UCSD-AML1 (cell line): ENCODE results near the gene LAD1.

Experiments used
- DNase-seq: peaks from one replicate; lab custom pipeline; 2025; ENCODE audit not compliant: unreplicated experiment; lab: John Stamatoyannopoulos, UW

Gene LAD1

DNA sequence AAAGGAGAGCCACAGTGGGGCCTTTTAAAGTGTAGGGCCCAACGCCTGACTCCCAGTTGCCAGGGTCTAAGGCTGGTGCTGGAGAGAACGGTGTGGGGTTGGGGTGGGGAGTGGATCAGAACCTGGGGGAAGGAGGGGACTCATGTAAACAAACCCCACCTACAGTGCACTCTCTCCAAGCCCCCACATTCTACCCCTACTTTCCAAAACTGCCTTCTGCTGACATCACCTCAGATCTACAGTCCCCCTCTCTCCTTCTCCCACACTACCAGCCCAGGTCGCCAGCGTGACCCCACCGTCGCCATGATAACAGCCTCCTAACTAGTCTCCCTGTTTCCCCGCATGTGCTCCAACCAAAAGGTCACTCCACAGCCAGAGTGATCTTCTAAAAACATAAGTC lies 48.2 kb downstream of the LAD1 start:
- DNase-seq = no peak

DNA sequence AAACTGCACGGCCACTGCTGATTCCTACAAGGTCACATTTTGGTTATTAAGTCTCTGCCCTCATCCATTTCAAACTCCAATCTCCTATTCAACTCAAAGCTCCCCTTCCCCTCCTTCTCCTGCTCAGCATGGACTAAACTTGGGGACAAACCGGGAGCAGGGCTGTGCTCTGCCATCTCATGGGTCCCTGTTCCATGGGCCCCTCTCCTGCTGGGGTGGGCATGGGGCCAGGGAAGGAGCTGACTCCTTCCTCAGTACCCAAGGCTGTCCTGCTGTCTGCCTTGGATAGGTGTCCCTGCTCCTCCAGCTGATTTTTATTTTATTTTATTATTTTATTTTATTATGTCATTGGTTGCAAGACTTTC lies 48.8 kb downstream of the LAD1 start:
- no peak for DNase-seq

- DNase-seq = no peak
These were observed 50.0 kb downstream of the LAD1 start for GRCh38 chr1:201349092-201349491.

GRCh38 chr1:201348211-201348566 lies 50.9 kb downstream of the LAD1 start:
- DNase-seq = peak; percentile 25

DNA sequence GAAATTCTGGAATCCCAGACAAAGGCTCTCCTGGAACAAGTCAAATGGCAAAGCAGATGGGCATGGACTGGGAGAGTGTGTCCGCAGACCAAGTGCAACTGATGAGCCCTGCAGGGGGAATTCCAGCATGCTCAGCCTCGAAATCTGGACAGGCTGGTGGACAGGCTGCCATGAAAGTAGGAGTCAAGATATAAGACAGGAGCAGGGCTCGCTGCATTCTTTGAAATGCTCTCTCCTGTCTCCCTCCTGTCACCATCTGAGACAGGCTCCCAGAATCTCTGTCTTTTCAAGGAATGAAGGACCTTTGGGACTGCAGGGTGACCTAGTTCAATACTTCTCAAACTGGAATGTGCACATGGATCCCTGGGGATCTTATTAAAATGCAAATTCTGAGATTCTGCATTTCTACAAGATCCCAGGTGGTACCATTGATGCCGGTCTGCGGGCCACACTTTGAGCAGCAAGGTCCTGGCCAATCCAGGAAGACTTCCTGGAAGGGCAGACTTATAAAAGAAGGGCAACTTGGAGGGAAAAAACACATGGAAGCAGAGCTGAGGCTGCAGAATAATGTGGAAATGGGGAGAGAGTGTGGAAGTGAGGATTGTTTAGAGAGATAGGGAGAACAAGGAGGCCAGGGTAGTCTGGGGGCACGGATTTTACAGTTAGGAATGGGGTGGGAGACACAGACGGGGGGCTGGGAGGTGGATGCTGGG lies 51.5 kb downstream of the LAD1 start:
- no peak for DNase-seq

DNA sequence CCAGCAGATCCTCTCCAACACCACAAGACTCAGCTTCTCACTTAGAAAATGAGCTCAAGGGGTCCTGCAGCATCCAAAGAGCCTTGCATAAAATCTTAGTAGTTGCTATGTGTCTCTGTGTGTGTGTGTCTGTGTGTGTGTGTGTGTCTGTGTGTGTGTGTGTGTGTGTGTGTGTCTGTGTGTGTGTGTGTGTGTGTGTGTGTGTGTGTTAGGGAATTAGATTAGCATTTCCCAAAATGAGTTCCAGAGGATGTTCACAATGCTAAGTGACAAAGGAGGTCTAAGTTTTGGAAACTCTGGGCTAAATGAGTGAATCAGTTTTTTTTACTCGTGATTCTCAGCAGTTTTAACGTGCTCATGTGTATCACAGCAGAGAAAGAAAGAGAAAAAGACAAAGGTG lies 52.1 kb downstream of the LAD1 start:
- DNase-seq = no peak

DNA sequence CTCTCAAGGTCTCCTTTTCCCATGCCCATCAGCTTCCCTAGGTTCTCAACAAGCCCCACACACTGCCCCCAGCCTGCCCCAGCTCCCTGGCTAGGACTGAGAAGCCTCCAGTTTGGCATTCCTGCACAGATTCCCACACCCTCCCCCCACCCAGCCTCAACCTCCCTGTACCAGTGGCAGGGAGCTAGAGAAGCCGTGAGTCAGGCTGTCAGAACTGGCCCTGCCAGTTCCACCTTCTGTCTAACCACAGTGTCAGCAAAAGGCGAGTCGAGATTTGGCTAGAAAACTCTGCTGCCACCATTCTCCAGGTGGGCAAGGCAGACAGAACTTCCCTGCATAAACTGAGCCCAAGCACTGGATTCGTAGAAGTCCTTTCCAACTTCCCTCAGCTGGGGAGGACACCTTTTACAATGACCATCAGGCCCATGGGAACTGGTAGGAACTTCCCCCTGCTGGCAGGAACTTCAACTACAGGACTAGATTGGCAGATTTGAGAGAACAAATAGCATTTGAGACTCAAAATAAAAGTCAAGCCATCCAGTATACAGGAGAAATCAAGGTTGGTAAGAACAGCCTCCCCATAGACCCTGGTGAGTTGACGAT lies 52.7 kb downstream of the LAD1 start:
- DNase-seq = no peak

DNA sequence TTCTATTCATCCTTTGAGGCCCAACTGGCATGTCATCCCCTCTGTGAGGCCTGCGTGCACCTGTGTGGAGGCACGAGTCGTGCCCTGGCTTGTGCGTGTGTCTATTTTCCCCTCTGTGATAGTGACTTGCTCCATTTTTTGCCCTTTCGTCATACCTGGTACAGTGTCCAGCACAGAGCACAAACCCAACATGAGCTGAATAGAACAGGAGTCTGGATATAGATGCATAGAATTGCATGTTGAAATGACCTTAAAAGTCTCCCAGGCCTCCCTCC lies 54.1 kb downstream of the LAD1 start:
- no peak for DNase-seq

DNA sequence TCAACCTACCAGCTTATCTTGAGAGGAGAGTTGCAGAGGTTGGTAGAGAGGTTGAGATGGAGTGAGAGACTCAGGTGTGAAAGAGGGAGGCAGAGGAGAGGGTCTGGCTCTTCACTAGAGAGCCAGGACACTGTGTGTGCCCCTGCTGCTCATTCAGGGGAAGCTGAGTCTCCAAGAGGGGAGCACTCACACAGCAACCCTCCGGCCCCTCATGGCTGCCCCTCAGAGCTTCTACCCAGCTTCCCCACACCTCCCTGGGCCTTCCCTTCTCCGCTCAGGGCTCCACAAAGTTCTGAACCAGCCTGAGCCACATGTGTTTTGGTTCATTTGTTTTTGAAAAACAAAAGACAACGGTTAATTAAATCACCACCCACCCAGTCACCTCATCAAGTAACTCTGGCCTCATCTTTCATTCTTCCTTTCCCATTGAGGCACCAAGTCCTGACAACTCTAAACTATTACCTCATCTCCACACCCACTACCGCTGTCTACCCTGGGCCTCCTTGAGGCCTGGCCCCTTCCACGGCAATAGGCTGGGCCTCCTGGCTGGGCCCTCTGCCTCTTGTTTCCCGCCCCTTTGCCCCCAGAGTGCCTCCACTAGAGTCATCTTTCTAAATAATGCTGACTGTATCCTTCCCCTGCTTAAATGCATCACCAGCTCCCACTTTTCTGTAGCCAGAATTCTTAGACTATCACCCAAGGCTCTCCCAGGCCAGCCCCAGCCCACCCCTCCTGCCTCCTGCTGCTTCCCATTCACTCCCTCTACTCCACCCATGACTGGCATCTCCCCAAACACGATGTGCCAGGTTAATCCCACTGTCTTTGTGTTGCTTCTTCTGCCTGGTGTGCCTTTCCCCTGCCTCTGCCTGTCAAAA lies 54.7 kb downstream of the LAD1 start:
- DNase-seq = no peak

DNA sequence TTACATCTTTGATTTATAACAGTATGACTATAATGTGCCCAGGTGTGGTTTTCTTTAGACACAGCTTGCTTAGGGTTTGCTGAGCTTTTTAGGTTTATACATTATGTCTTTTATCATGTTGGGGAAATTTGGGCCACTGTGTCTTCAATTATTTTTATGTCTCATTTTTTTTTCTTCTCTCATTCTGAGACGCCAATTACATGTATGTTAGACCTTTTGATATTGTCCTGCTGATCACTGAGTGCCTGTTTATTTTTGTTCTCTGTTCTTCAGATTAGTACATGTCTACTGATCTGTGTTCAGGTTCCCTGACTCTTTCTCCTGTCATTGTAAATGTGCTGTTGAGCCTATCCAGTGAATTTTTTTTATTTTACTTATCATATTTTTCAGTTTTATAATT lies 57.7 kb downstream of the LAD1 start:
- DNase-seq = no peak

- no peak for DNase-seq
These were observed 62.2 kb downstream of the LAD1 start for GRCh38 chr1:201336711-201337450.

- no peak for DNase-seq
These were observed 63.2 kb downstream of the LAD1 start for GRCh38 chr1:201335901-201336300.

DNA sequence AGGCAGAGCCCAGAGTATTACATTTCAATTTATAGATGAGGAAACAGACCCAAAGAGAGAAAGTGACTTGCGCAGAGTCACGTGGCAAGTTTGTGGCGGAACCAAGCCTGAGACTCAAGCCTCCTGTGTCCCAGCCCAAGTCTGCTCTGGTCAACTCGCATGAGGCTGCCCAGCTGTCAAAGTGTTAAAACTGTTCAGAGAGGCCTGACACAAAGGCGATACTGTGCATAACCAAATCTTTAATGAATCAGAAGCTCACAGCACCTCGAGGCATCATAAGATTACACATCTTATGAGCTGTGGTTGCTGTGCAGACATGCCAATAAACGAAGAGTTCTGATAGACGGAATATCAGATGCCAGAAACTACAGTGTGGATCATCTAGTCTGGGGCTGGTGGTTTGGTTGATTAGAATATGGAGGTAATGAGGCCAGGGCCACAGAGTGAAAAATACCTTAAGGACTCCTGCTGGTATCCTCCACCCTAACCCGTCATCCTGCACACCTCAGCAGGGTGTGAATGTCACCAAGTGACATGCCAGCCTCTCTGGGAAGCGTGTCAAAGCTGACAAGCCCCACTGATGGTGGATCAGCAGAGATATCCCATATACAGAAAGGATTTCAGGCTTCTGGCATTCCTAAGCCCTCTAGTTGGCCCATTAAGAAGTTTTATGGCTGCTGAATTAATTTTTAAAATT lies 63.8 kb downstream of the LAD1 start:
- no peak for DNase-seq

DNA sequence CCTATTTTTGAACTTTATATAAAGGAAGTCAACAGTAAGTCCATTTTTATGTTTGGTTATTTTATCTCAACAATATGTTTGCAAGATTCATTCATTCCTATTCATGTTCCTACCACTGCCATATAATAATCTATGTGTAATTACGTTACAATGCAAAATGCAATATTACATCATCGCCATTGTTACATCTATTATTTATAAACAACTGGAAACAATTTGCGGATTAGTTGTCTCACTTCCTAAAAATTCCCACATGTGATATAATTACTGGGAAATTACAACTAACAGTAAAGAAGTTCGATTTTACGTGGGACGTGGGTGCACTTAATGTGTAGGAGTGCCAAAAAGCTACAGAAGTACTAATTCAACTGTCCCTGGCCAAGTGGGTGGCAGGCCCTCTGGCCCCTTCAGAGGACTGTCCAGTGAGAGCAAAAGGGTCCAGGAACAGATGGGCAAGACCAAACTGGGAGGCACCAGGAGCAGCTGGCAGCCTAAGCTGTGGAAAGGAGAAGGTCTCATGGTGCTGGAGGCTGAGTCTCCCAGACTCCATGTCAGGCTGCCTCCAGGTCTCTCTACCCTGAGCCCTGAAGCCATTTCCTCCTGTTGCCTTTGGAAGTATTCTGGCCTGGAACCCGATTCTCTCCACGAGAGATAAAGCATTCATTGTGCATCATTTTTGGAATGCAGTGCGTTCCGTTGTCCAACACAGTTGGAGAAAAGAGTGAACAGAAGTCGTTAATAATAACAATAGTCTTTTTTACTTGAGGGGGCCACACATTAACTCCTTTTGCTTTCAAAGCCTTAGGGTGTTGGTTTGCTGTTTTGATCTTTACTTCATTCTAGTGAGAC lies 64.6 kb downstream of the LAD1 start:
- no peak for DNase-seq

GRCh38 chr1:201332616-201333335 lies 66.3 kb downstream of the LAD1 start:
- no peak for DNase-seq

- DNase-seq = no peak
These were observed 67.1 kb downstream of the LAD1 start for GRCh38 chr1:201332021-201332420.

- no peak for DNase-seq
These were observed 68.0 kb downstream of the LAD1 start for GRCh38 chr1:201331166-201331565.
